K562 (cell line): ENCODE measurements around the gene MDC1. TPM values are rescaled to one million over a fixed set of nuclear protein-coding genes. Genes with fewer than 3 reads are reported as not detected.
A peak's percentile ranks its signal among the peaks of the same experiment; 100 is the strongest.

ENCODE experiments used
- BRCA1 ChIP-seq, 2 experiments: fragments of 450-650 bp in 1 of 2; sonication (generic) in 1 of 2; formaldehyde crosslinking in 1 of 2; IDR thresholded peaks; 2 replicates each; pipeline versions ENCODE4 v1.5.0 to v1.6.1; 2017 to 2020; ENCODE audit warnings: mild to moderate bottlenecking in 1 of 2, missing genetic modification reagents in 1 of 2
- CHD4 ChIP-seq: fragments of 200-600 bp; sonication (generic); IDR thresholded peaks from 3 replicates; pipeline ENCODE4 v1.6.1; 2012; ENCODE audit warnings: low read depth, mild to moderate bottlenecking, mixed read lengths, low read length, inconsistent platforms; ENCODE audit not compliant: insufficient read depth, insufficient replicate concordance, poor library complexity, severe bottlenecking
- CREB1 ChIP-seq, 2 experiments: sonication (generic) in 1 of 2; formaldehyde crosslinking in 1 of 2; IDR thresholded peaks; 2 replicates each; pipeline versions ENCODE4 v1.6.1 to v1.8.0; 2012 to 2022; ENCODE audit warnings: inconsistent platforms in 1 of 2, mild to moderate bottlenecking in 1 of 2, missing genetic modification reagents in 1 of 2, moderate library complexity in 1 of 2
- EGR1 ChIP-seq: fragments of 450-650 bp; conservative IDR thresholded peaks from 2 replicates; pipeline ENCODE4 v1.6.1; 2017; ENCODE audit warnings: mild to moderate bottlenecking
- GTF2B ChIP-seq: IDR thresholded peaks from 2 replicates; pipeline ENCODE4 v1.6.1; 2011; ENCODE audit not compliant: insufficient read length; ENCODE audit errors: extremely low read depth
- MAFF ChIP-seq: IDR thresholded peaks from 2 replicates; pipeline ENCODE4 v1.6.1; 2012; ENCODE audit warnings: low read length, improper control_type of control experiment
- PHB2 ChIP-seq: fragments of 450-650 bp; IDR thresholded peaks from 2 replicates; pipeline ENCODE4 v1.6.1; 2017; ENCODE audit warnings: low read depth
- PTBP1 ChIP-seq: fragments of 200-400 bp; formaldehyde crosslinking; IDR thresholded peaks from 2 replicates; pipeline ENCODE4 v1.6.1; 2017; ENCODE audit warnings: low read depth, low read length
- SIN3A ChIP-seq, 2 experiments: fragments of 150-350 bp in 1 of 2; IDR thresholded peaks; 2 replicates each; pipeline ENCODE4 v1.6.1; 2011 to 2016; ENCODE audit warnings: borderline replicate concordance in 2 of 2, low read depth in 2 of 2, low read length in 2 of 2, mild to moderate bottlenecking in 2 of 2, moderate library complexity in 2 of 2; ENCODE audit not compliant: control insufficient read depth in 1 of 2
- STAT5A ChIP-seq: IDR thresholded peaks from 2 replicates; pipeline ENCODE4 v1.6.1; 2012; ENCODE audit warnings: low read length, inconsistent platforms, borderline replicate concordance
- SUPT5H ChIP-seq: fragments of 450-650 bp; IDR thresholded peaks from 2 replicates; pipeline ENCODE4 v1.6.1; 2016
- THRAP3 ChIP-seq: fragments of 450-650 bp; IDR thresholded peaks from 2 replicates; pipeline ENCODE4 v1.6.1; 2016; ENCODE audit warnings: mild to moderate bottlenecking, inconsistent platforms, borderline replicate concordance
- ZNF253 ChIP-seq: fragments of 250-450 bp; sonication (Bioruptor Pico); conservative IDR thresholded peaks from 2 replicates; pipeline ENCODE4 v1.6.1; 2021; ENCODE audit warnings: mild to moderate bottlenecking
- ZNF282 ChIP-seq: sonication (generic); formaldehyde crosslinking; IDR thresholded peaks from 2 replicates; pipeline ENCODE4 v1.8.1; 2023; ENCODE audit warnings: missing genetic modification reagents
- ZNF561 ChIP-seq: fragments of 450-650 bp; formaldehyde crosslinking; conservative IDR thresholded peaks from 2 replicates; pipeline ENCODE4 v1.4.0; 2020; ENCODE audit warnings: mild to moderate bottlenecking, moderate library complexity
- ZNF79 ChIP-seq: fragments of 250-450 bp; sonication (Bioruptor Pico); IDR thresholded peaks from 2 replicates; pipeline ENCODE4 v1.4.0; 2020; ENCODE audit warnings: low read depth, mild to moderate bottlenecking, moderate library complexity
- polyA plus RNA-seq, 8 experiments: library from polyadenylated mRNA; depleted of rRNA in 4 of 8; stranded (reverse) in 5 of 8; unstranded in 3 of 8; fragments of >200 nt; fragmentation: Nextera tagmentation in 2 of 8; fragmentation: Illumina TruSeq in 1 of 8; extraction: Ambion mirVana in 2 of 8; extraction: Trizol in 1 of 8; gene quantifications; 2 replicates each; pipeline versions ENCODE4 v1.2.1 to v1.2.3, GENCODE V29; 2011 to 2014; ENCODE audit warnings: inconsistent platforms in 1 of 8, missing spikeins in 1 of 8
- total RNA-seq, 7 experiments: library from RNA; depleted of rRNA in 6 of 7; stranded (reverse); fragments of >200 nt in 6 of 7; fragmentation: Illumina TruSeq in 2 of 7; extraction: Trizol in 2 of 7; gene quantifications; 2 replicates each; pipeline versions ENCODE4 v1.2.1 to v1.2.3, GENCODE V29; 2011 to 2021; ENCODE audit warnings: low replicate concordance in 1 of 7

Gene MDC1
- total and polyA plus RNA-seq, 9 of the 15 experiments (the other 6 are each of a cell fraction or from before 2014, with no cell fraction given), result 8.2 to 114 (median 20.0) TPM

GRCh38 chr6:30724906-30725667, 8.0 kb upstream of the MDC1 start (continued):
- TF ChIP-seq PHB2, result no peak
- TF ChIP-seq BRCA1 (IDR thresholded peaks at IDR 0.05), result no peak
- TF ChIP-seq BRCA1 (CRISPR knock-in tag; IDR thresholded peaks at IDR 0.05), result no peak
- TF ChIP-seq CHD4, result no peak
- TF ChIP-seq GTF2B, result no peak
- no peak for TF ChIP-seq MAFF
- 0 out of 2 replicates have a peak, but pooled peaks have one; percentile 57 for TF ChIP-seq THRAP3
- TF ChIP-seq EGR1, result 0 out of 2 replicates have a peak, but pooled peaks have one; percentile 4
- peak; percentile 62 for TF ChIP-seq SUPT5H
- TF ChIP-seq CREB1 (IDR thresholded peaks at IDR 0.05), result peak; percentile 13; the same call in 1 of the 2 replicates
- TF ChIP-seq CREB1 (CRISPR knock-in tag; IDR thresholded peaks at IDR 0.05), result no peak
- TF ChIP-seq ZNF253 (CRISPR knock-in tag), result peak; percentile 60; the same call in 1 of the 2 replicates
- TF ChIP-seq STAT5A, result peak; percentile 9; the same call in 1 of the 2 replicates
- 0 out of 2 replicates have a peak, but pooled peaks have one; percentile 15 for TF ChIP-seq ZNF561
- TF ChIP-seq ZNF282, result no peak
- 0 out of 2 replicates have a peak, but pooled peaks have one; percentile 32 for TF ChIP-seq PTBP1
- no peak for TF ChIP-seq ZNF79 (CRISPR knock-in tag)
- TF ChIP-seq SIN3A (IDR thresholded peaks at IDR 0.05; ENCODE audit: borderline replicate concordance in 2 of 2, control insufficient read depth in 1 of 2, low read depth in 2 of 2, low read length in 2 of 2), result peak in 1 of 2 experiments; percentile 85; a peak in 1 of 4 replicates
